Lower lobe of right lung (tissue), 2 donors: ENCODE measurements around the gene EVX1. TPM values are rescaled to one million over a fixed set of nuclear protein-coding genes. Genes with fewer than 3 reads are reported as not detected.

Experiments
- ATAC-seq, 2 donors: fragments of 200-7000 bp; cut with Tn5 transposase; one replicate each; pipeline ENCODE4 v1.9.1; 2020 to 2022; ENCODE audit warnings: mild to moderate bottlenecking in 2 of 2, moderate library complexity in 2 of 2
- DNase-seq: peaks from one replicate; pipeline ENCODE4 v3.0.0-alpha.2; 2020
- H3K27ac ChIP-seq: fragments of 200-600 bp; one replicate; pipeline ENCODE4 v1.8.0; 2022
- H3K27me3 ChIP-seq: fragments of 200-600 bp; one replicate; pipeline ENCODE4 v1.8.0; 2022; ENCODE audit warnings: low read depth
- H3K36me3 ChIP-seq: fragments of 200-600 bp; one replicate; pipeline ENCODE4 v1.8.0; 2022; ENCODE audit warnings: mild to moderate bottlenecking
- H3K4me1 ChIP-seq: fragments of 200-600 bp; one replicate; pipeline ENCODE4 v1.8.0; 2022
- H3K4me3 ChIP-seq: fragments of 200-600 bp; one replicate; pipeline ENCODE4 v1.8.0; 2022; ENCODE audit warnings: mild to moderate bottlenecking
- H3K9me3 ChIP-seq: fragments of 200-600 bp; one replicate; pipeline ENCODE4 v1.8.0; 2022
- intact Hi-C: fragments of 100-400 bp; cut with DNase I; formaldehyde crosslinking; loops from one replicate; pipeline ENCODE4 v1.11.0; 2022
- total RNA-seq: library from RNA; stranded (reverse); fragmentation: NEBNext Ultra II Directional; extraction: Animal tissue kit (Norgen Biotek cat#: 25700); gene quantifications from one replicate; pipeline ENCODE4 v1.2.1, GENCODE V29; 2021
- TF ChIP-seq, protein P1 (sequence below): fragments of 200-600 bp; IDR thresholded peaks from one replicate; pipeline ENCODE4 v1.8.0; 2022; ENCODE audit warnings: antibody characterized with exemption, mild to moderate bottlenecking
- donor health status: DM: no; HTN: yes; CAD: no; lungs with severe emphysema.

EVX1 gene
- total RNA-seq, 1 donor from 2014 or later: not detected

DNA sequence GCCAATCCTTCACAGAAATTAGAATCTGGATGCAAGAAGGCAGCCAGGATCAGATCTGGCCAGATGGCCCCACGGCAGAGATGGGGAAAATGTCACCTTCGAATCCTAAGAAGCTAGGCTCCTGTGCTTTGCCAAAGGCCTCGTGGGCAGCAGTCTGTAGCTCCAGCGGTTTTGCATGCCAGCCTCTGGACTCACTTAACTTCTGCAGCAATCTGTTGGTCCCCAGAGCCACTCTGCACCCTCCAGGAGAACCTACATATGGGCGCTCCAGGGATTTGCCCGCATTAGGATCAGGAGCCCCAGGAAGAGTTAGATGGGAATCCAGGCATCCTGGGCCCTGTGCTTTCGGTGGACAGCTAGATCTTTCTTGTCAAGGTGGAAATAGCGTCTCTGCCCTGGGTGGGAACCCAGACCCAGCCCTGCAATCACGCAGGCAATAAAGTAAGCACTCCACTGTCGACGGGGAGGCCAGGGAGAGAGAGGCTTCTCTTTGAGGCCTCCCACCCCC is 32.6 kb upstream of the EVX1 start:
- Histone ChIP-seq H3K4me3 (no peak overlapping the region), H3K27ac (no peak overlapping the region), H3K36me3 (no peaks in the 10 kb centered on the region), H3K4me1 (peaks cover 30% of the 10 kb centered on the region), H3K27me3 (peaks cover 98% of the 10 kb centered on the region), H3K9me3 (no peaks in the 10 kb centered on the region)
- intact Hi-C loops: no loop called here
- DNase-seq (no peak), ATAC-seq (no peak)
- TF ChIP-seq, protein P1, sequence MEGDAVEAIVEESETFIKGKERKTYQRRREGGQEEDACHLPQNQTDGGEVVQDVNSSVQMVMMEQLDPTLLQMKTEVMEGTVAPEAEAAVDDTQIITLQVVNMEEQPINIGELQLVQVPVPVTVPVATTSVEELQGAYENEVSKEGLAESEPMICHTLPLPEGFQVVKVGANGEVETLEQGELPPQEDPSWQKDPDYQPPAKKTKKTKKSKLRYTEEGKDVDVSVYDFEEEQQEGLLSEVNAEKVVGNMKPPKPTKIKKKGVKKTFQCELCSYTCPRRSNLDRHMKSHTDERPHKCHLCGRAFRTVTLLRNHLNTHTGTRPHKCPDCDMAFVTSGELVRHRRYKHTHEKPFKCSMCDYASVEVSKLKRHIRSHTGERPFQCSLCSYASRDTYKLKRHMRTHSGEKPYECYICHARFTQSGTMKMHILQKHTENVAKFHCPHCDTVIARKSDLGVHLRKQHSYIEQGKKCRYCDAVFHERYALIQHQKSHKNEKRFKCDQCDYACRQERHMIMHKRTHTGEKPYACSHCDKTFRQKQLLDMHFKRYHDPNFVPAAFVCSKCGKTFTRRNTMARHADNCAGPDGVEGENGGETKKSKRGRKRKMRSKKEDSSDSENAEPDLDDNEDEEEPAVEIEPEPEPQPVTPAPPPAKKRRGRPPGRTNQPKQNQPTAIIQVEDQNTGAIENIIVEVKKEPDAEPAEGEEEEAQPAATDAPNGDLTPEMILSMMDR: no peak

DNA sequence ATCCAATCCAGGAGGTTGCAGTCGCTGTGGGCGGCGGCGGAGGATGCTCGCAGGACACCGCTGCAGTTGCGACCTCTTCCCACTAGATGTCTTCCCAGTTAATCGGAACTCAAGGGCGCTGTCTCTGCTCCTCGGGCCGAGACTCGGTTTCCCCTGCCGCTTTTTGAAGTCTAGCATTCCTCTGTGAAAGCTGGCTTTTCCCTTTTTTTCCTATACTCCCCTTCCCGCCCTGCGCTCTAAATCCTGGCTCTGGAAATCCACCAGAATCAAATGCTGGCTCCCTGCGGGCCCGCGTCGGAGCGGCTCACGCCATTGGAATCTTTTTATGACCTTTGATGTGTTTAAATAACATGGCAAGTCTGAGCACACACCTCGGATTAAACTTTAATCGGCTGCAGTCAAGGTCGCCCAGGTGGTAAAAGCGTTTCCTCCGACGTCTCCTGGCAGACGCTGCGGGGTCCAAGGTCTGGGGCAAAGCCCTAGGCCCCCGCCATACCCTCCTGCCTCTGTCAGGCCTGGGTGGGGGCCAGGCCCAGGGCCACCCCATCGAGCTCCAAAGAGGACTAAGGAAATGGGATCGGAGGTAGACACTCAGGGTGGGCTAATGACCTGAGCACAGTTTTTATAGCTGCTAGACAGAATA is 32.0 kb upstream of the EVX1 start:
- no peak for DNase-seq
- intact Hi-C loops: no loop called here
- Histone ChIP-seq H3K36me3 (no peaks in the 10 kb centered on the region), H3K27me3 (peaks cover 98% of the 10 kb centered on the region), H3K9me3 (no peaks in the 10 kb centered on the region), H3K4me1 (peaks cover 24% of the 10 kb centered on the region), H3K4me3 (peak overlapping the region; percentile 20), H3K27ac (no peak overlapping the region)
- TF ChIP-seq, protein P1: peak; percentile 78
- peak; percentile 34 to 72 for ATAC-seq

DNA sequence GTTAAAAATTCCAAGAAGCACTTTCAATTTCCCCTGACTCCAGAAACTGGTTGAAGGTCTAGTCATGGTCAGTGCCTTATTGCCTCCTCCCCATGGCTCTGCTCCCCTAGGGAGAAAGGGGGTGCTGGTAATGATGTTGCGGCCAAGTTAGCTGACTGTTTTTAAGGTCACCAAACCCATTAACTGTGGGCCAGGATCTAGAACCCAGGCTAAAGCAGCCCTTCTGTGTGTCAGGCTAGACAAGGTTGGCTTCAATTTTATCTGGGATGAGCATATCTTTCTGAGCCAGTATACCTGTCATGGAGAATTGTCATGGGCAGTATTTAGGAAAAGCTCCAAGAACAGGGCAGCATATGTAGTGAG is 31.5 kb upstream of the EVX1 start:
- intact Hi-C loops: no loop called here

DNA sequence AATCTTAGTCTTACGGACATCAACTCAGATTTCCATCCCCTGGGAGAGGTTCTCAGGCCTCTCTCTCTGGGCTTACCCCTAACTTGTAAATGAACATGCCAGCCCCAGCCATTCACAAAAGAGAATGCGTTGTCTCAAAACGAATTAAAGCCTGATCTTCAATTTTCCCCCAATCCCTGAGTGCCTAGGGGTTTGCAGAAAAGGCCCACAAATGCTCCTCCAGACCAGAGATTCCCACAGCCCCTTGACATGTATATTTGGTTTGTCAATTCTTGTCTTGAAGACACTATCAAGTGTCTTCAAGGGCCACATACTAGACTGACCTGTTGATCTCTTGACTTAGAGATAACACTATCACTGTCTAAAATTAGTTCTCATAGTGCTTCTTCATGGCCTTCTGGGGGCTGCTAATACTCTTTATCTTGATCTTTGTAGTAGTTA is 30.8 kb upstream of the EVX1 start:
- peaks cover 95% of the 10 kb centered on the region for H3K27me3 ChIP-seq

More for the DNA sequence above, 31.5 kb upstream of the EVX1 start:
- H3K4me3 ChIP-seq: no peak overlapping the region
- TF ChIP-seq, protein P1: no peak
- DNase-seq (no peak), ATAC-seq (no peak)
- peaks cover 20% of the 10 kb centered on the region for H3K4me1 ChIP-seq
- H3K27ac ChIP-seq: no peak overlapping the region
- peaks cover 98% of the 10 kb centered on the region for H3K27me3 ChIP-seq
- H3K9me3 ChIP-seq: no peaks in the 10 kb centered on the region
- H3K36me3 ChIP-seq: no peaks in the 10 kb centered on the region

DNA sequence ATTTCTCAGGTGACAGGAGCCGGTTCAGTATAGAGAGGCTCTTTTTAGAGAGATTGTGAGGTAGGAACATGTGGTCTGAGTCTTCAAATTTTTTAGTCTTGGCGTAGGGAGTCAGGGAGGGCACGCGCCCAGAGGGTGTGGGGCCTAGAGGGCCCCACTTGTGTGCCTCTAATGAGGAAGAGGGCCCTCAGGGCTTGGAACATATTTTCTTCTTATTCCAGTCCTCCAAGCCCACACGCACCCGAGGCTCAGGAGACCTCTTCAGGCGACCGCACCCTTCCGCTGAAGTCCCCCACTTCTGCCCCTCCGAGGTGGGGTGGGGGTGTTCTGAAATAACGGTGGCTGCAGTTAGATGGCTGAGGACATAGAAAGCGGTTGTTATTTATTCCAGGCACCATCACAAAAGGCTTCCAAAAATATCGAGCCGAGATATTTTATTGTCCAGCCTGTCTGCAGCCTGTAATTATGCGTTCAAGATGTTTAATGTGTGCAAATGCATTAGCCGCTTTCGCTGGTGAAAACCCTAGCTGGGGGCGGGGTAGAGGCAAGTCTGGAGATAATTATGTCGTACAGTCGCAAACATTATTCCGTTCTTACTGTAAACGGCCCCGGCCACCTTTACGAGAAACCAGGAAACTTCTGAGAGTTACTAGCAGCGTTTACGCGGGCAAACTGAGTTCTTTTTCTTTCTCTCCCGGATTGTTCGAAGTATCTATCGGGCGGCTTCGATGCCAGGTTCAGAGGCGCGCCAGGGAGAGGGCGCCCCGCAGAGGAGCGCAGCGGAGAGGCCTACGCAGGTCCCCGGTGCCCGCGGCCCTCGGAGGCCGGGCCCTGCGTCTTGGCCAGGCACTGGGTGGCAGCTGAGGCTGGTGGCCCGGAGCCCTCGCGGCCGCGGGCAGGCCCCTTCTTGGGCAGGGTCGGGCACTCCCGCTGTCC is 29.8 kb upstream of the EVX1 start:
- intact Hi-C loops: no loop called here

More for the DNA sequence above, 30.8 kb upstream of the EVX1 start:
- TF ChIP-seq, protein P1: no peak
- Histone ChIP-seq H3K27ac (no peak overlapping the region), H3K4me1 (peaks cover 20% of the 10 kb centered on the region), H3K36me3 (no peaks in the 10 kb centered on the region), H3K4me3 (no peak overlapping the region), H3K9me3 (no peaks in the 10 kb centered on the region)
- intact Hi-C loops: no loop called here
- ATAC-seq (no peak), DNase-seq (no peak)

More for the DNA sequence above, 29.8 kb upstream of the EVX1 start:
- TF ChIP-seq, protein P1: no peak
- H3K4me3 ChIP-seq: no peak overlapping the region
- peaks cover 92% of the 10 kb centered on the region for H3K27me3 ChIP-seq
- ATAC-seq (peak; percentile 12 to 27), DNase-seq (no peak)
- no peaks in the 10 kb centered on the region for H3K9me3 ChIP-seq
- no peaks in the 10 kb centered on the region for H3K36me3 ChIP-seq
- H3K27ac ChIP-seq: no peak overlapping the region
- H3K4me1 ChIP-seq: peaks cover 20% of the 10 kb centered on the region
